ENCODE data around the gene ATXN7L3.

DNA sequence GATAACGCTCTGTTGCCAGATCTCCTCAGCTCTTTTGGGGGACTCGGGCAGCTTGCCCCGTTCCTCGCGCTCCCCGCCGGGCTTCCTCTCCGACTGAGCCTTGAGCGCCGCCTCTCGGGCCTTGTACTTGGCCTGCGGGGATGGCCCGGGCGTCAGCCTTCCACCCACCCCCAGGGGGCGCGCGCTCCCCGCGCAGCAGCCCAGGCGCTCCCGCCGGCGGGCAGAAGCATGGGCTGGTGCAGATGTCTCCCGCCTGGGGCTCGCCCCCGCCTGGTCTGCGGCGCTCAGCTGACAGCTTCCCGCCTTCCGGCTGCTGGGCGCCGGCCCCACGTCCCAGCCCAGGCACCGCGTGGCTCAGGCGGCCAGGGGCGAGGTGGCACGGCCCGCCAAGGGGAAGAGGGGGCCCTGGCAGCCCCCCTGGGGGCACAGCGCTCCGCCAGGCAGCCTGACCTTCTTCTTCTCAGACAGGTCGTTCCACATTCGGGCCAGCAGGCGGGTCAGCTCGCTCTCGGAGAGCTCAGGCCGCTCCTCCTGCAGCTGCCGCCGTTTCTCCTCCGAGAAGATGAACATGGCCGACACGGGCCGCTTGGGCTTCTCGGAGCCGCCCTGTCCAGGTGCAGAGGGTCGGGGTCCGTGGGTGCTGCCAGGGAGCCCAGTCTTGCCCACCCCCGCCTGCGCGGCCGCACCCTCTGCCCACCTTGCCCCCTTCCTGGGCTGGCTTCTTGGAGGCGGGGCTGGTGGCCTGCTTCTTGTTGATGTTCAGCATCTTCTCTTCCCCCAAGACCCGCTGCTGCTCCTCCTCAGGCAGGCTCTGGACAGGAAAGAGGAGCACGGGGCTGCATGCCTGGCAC is 10.9 kb upstream of the ATXN7L3 start:
- TF ChIP-seq, protein P1, sequence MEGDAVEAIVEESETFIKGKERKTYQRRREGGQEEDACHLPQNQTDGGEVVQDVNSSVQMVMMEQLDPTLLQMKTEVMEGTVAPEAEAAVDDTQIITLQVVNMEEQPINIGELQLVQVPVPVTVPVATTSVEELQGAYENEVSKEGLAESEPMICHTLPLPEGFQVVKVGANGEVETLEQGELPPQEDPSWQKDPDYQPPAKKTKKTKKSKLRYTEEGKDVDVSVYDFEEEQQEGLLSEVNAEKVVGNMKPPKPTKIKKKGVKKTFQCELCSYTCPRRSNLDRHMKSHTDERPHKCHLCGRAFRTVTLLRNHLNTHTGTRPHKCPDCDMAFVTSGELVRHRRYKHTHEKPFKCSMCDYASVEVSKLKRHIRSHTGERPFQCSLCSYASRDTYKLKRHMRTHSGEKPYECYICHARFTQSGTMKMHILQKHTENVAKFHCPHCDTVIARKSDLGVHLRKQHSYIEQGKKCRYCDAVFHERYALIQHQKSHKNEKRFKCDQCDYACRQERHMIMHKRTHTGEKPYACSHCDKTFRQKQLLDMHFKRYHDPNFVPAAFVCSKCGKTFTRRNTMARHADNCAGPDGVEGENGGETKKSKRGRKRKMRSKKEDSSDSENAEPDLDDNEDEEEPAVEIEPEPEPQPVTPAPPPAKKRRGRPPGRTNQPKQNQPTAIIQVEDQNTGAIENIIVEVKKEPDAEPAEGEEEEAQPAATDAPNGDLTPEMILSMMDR (IDR thresholded peaks at IDR 0.05 in 4 of 5, conservative IDR thresholded peaks at IDR 0.05 in 1 of 5): peak; percentile 99 to 100 (median 99)
- peak in 1 of 2 donors; percentile 25 for TF ChIP-seq POLR2A (IDR thresholded peaks at IDR 0.05)
